Skeletal muscle cell (primary cell): ENCODE results near the gene MDM2.
"Not testable (repeated sequence)": the region's sequence is repeated elsewhere in the genome, so short reads cannot be mapped to it uniquely, and the experiment has no call there.

Source experiments
- DNase-seq: peaks from one replicate; pipeline ENCODE4 v3.0.0-alpha.2; 2010; ENCODE audit warnings: low read depth
- H3K4me3 ChIP-seq: 2 replicates; pipeline ENCODE4 v1.5.1; 2011; ENCODE audit warnings: low read depth, mild to moderate bottlenecking, control low read depth, low read length, moderate library complexity

Gene MDM2

GRCh38 chr12:68803948-68804656, 3.9 kb upstream of the MDM2 start:
- H3K4me3 ChIP-seq, result no peak overlapping the region
- no peak for DNase-seq

- DNase-seq, result no peak
- H3K4me3 ChIP-seq, result no peak overlapping the region
Measured at GRCh38 chr12:68804657-68805591, 3.1 kb upstream of the MDM2 start.

- DNase-seq, result peak; percentile 20
- no peak overlapping the region for H3K4me3 ChIP-seq
Measured at GRCh38 chr12:68805592-68806120, 2.3 kb upstream of the MDM2 start.

- DNase-seq, result no peak
- H3K4me3 ChIP-seq, result no peak overlapping the region
Measured at GRCh38 chr12:68806488-68807237, 1.3 kb upstream of the MDM2 start.

- H3K4me3 ChIP-seq, result peak overlapping the region; percentile 98
- not testable (repeated sequence) for DNase-seq
Measured at GRCh38 chr12:68807274-68807575, 752 bp upstream of the MDM2 start.

- DNase-seq, result peak; percentile 63
- peak overlapping the region; percentile 98 for H3K4me3 ChIP-seq
Measured at GRCh38 chr12:68808388-68809189, 612 bp downstream of the MDM2 start.

GRCh38 chr12:68809190-68810026, 1.4 kb downstream of the MDM2 start:
- no peak for DNase-seq
- H3K4me3 ChIP-seq, result peak overlapping the region; percentile 98

GRCh38 chr12:68810027-68810389, 2.0 kb downstream of the MDM2 start:
- DNase-seq, result not testable (repeated sequence)
- H3K4me3 ChIP-seq, result peak overlapping the region; percentile 98

- DNase-seq, result not testable (repeated sequence)
- peak overlapping the region; percentile 34 for H3K4me3 ChIP-seq
Measured at GRCh38 chr12:68811573-68811972, 3.6 kb downstream of the MDM2 start.

- H3K4me3 ChIP-seq, result peak overlapping the region; percentile 34
- DNase-seq, result no peak
Measured at GRCh38 chr12:68812553-68813241, 4.7 kb downstream of the MDM2 start.

GRCh38 chr12:68813242-68813593, 5.2 kb downstream of the MDM2 start:
- H3K4me3 ChIP-seq, result peak overlapping the region; percentile 1
- DNase-seq, result no peak

- DNase-seq, result no peak
- peak overlapping the region; percentile 2 for H3K4me3 ChIP-seq
Measured at GRCh38 chr12:68814490-68815231, 6.7 kb downstream of the MDM2 start.

GRCh38 chr12:68815232-68815927, 7.4 kb downstream of the MDM2 start:
- no peak overlapping the region for H3K4me3 ChIP-seq
- DNase-seq, result no peak

GRCh38 chr12:68815928-68816800, 8.2 kb downstream of the MDM2 start:
- DNase-seq, result no peak
- no peak overlapping the region for H3K4me3 ChIP-seq

- DNase-seq, H3K4me3 ChIP-seq: not testable (repeated sequence)
Measured at GRCh38 chr12:68819481-68819880, 11.5 kb downstream of the MDM2 start.
